Vagina (tissue), 2 donors: ENCODE results near the gene CEMIP.

ENCODE experiments used
- POLR2A ChIP-seq, 2 donors: fragments of 450-650 bp; IDR thresholded peaks; one replicate each; pipeline ENCODE4 v1.6.1; 2017; ENCODE audit warnings: antibody characterized with exemption in 2 of 2, mild to moderate bottlenecking in 2 of 2, moderate library complexity in 2 of 2
- TF ChIP-seq, protein P1 (sequence below), 3 experiments: fragments of 450-650 bp in 2 of 3; fragments of 200-600 bp in 1 of 3; sonication (generic) in 1 of 3; IDR thresholded peaks; one replicate each; pipeline ENCODE4 v1.5.1; 2017 to 2019; ENCODE audit warnings: antibody characterized with exemption in 3 of 3, mild to moderate bottlenecking in 2 of 3, moderate library complexity in 2 of 3

DNA sequence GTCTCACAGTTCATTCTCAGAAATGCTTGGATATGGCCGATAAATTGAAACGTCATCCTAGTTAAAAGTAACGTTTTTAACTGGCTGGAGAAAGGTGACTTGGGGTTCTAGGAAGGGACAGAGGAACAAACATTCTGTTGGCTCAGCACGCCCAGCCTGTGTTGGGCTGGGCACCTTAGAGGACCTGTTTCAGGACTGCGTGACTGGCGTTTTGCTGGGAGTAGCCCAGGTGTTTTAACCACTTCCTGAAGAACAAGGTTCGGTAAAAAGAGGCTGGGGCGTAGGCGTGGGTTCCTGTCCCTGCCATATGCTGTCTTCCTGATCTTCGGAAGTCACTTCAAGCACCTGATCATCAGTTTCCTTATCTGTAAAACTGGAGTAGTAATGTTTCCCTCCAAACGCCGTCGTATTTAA, 220.5 kb downstream of the CEMIP start:
- TF ChIP-seq, protein P1, sequence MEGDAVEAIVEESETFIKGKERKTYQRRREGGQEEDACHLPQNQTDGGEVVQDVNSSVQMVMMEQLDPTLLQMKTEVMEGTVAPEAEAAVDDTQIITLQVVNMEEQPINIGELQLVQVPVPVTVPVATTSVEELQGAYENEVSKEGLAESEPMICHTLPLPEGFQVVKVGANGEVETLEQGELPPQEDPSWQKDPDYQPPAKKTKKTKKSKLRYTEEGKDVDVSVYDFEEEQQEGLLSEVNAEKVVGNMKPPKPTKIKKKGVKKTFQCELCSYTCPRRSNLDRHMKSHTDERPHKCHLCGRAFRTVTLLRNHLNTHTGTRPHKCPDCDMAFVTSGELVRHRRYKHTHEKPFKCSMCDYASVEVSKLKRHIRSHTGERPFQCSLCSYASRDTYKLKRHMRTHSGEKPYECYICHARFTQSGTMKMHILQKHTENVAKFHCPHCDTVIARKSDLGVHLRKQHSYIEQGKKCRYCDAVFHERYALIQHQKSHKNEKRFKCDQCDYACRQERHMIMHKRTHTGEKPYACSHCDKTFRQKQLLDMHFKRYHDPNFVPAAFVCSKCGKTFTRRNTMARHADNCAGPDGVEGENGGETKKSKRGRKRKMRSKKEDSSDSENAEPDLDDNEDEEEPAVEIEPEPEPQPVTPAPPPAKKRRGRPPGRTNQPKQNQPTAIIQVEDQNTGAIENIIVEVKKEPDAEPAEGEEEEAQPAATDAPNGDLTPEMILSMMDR (IDR thresholded peaks at IDR 0.05) = no peak
- no peak for TF ChIP-seq POLR2A (IDR thresholded peaks at IDR 0.05)
